Posterior vena cava (tissue), 2 donors: ENCODE data around the gene DBN1. TPM values are rescaled to one million over a fixed set of nuclear protein-coding genes. Genes with fewer than 3 reads are reported as not detected.

Source experiments
- DNase-seq: peaks from one replicate; pipeline ENCODE4 v3.0.0-alpha.2; 2020; ENCODE audit warnings: low spot score
- intact Hi-C, 2 donors: fragments of 100-400 bp; cut with DNase I; formaldehyde crosslinking; loops; one replicate each; pipeline versions ENCODE4 v1.14.1 to v1.14.2; 2022 to 2023
- total RNA-seq, 2 donors: library from RNA; stranded (reverse); fragmentation: NEBNext Ultra II Directional; extraction: Animal tissue kit (Norgen Biotek cat#: 25700); gene quantifications; one replicate each; pipeline ENCODE4 v1.2.1, GENCODE V29; 2021
- donor health status: DM: yes; HTN: yes; CAD: no.
- donor health status: DM: yes; HTN: yes; CAD: no.

DBN1 gene
- total RNA-seq, 2 donors from 2014 or later, result 94.9 to 121 TPM

- no peak for DNase-seq
- intact Hi-C loops, result no loop called here
Observed at GRCh38 chr5:177466861-177467260, 6.6 kb downstream of the DBN1 start.

- no peak for DNase-seq
- intact Hi-C loops, result no loop called here
Observed at GRCh38 chr5:177465044-177465443, 8.4 kb downstream of the DBN1 start.

GRCh38 chr5:177462021-177462670, 11.3 kb downstream of the DBN1 start:
- intact Hi-C loops, result no loop called here
- no peak for DNase-seq

- intact Hi-C loops, result no loop called here
- no peak for DNase-seq
Observed at GRCh38 chr5:177459819-177460628, 13.4 kb downstream of the DBN1 start.

- intact Hi-C loops, result no loop called here
- no peak for DNase-seq
Observed at GRCh38 chr5:177459357-177459756, 14.1 kb downstream of the DBN1 start.

GRCh38 chr5:177458912-177459350, 14.5 kb downstream of the DBN1 start:
- DNase-seq, result no peak
- intact Hi-C loops, result no loop called here

- DNase-seq, result no peak
- intact Hi-C loops, result loop anchor here in 1 of 2 donors (2.0 kb wide), 1 partner anchor 15 kb away; the partner anchor contains the start of gene DBN1
Observed at GRCh38 chr5:177457852-177458681, 15.4 kb downstream of the DBN1 start.

GRCh38 chr5:177456976-177457851, 16.2 kb downstream of the DBN1 start:
- peak; percentile 94 for DNase-seq
- intact Hi-C loops, result loop anchor here in 1 of 2 donors (2.0 kb wide), 1 partner anchor 16 kb away; the partner anchor contains the start of gene DBN1

- intact Hi-C loops, result loop anchor here in 1 of 2 donors (2.0 kb wide), 1 partner anchor 16 kb away; the partner anchor contains the start of gene DBN1
- DNase-seq, result no peak
Observed at GRCh38 chr5:177456591-177456964, 16.9 kb downstream of the DBN1 start.

- peak; percentile 97 for DNase-seq
- intact Hi-C loops, result loop anchor here in 1 of 2 donors (2.0 kb wide), 1 partner anchor 17 kb away; the partner anchor contains the start of gene DBN1
Observed at GRCh38 chr5:177455661-177456590, 17.5 kb downstream of the DBN1 start.

GRCh38 chr5:177455036-177455660, 18.3 kb downstream of the DBN1 start:
- intact Hi-C loops, result no loop called here
- peak; percentile 91 for DNase-seq

- intact Hi-C loops, result loop anchor here (5.0 kb wide), 2 partner anchors 47 to 52 kb away; partner anchors contain the start of genes F12 (in 1 of the 2) and PFN3 (in 1 of the 2)
- peak; percentile 98 for DNase-seq
Observed at GRCh38 chr5:177454397-177455035, 18.9 kb downstream of the DBN1 start.

GRCh38 chr5:177453852-177454396, 19.5 kb downstream of the DBN1 start:
- intact Hi-C loops, result loop anchor here (5.0 kb wide), 2 partner anchors 47 to 52 kb away; partner anchors contain the start of genes F12 (in 1 of the 2) and PFN3 (in 1 of the 2)
- no peak for DNase-seq

GRCh38 chr5:177452688-177453638, 20.5 kb downstream of the DBN1 start:
- no peak for DNase-seq
- intact Hi-C loops, result loop anchor here (5.0 kb wide), 2 partner anchors 46 to 51 kb away; partner anchors contain the start of genes F12 (in 1 of the 2) and PFN3 (in 1 of the 2)
